OCI-LY1 (cell line): Measurements from ENCODE around the gene VWA3A.

ENCODE experiments used
- CTCF ChIP-seq: fragments of 200-600 bp; sonication (generic), shearing (Covaris generic); IDR thresholded peaks from 2 replicates; pipeline ENCODE4 v1.5.1; 2017; ENCODE audit warnings: mild to moderate bottlenecking, antibody characterized with exemption, low read length, moderate library complexity, mixed read lengths
- EZH2 ChIP-seq: fragments of 200-600 bp; sonication (generic), shearing (Covaris generic); IDR thresholded peaks from 2 replicates; pipeline ENCODE4 v1.8.0; 2017; ENCODE audit warnings: borderline replicate concordance, mixed run types, mild to moderate bottlenecking, antibody characterized with exemption, low read length, moderate library complexity, mixed read lengths

DNA sequence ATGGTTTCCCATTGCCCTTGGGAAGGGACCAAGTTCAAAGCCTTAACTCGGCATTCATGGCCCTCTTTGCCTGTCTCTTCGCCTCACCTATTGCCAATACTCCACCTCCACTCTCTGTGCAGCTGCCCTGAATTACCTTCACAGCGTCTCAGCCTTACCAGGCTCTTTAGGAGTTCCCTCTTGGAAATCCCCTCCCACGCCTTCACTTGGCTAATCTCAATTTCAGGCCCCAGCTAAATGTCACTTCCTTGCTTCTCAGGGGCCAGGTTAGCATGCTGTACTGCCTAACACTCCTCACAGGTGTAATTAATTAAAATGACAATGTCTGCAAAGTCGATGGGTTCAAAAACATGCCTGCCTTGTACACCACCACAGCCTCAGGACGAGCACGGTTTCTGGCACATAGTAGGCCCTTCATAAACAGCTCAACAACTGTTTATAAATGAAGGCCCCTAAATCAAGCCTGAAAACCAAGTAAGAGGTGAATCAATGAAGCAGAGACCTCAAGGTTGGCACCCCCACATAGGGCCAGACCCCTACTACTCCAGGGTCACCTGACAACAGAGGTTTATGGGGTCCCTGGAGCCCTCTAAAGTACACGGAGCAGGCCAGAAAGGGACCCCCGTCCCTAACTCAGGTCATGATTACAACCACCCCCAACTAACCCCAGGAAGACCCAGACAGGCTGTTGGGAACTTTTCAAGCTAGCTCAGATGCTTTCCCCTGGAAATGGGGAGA is 102.5 kb downstream of the VWA3A start:
- TF ChIP-seq EZH2: no peak
- TF ChIP-seq CTCF: no peak
